Esophagus muscularis mucosa (tissue), 4 donors: Measurements from ENCODE around the gene AFF3. TPM values are rescaled to one million over a fixed set of nuclear protein-coding genes. Genes with fewer than 3 reads are reported as not detected.

ENCODE experiments used
- DNase-seq: peaks from one replicate; pipeline ENCODE4 v3.0.0-alpha.2; 2017; ENCODE audit errors: extremely low spot score
- H3K27ac ChIP-seq, 4 donors: fragments of 200-600 bp; sonication (generic); replicated peaks in 1 of 4; 1 replicate in 3 of 4; 2 replicates in 1 of 4; pipeline ENCODE4 v1.5.1; 2016 to 2019; ENCODE audit warnings: mild to moderate bottlenecking in 1 of 4
- H3K27me3 ChIP-seq, 4 donors: fragments of 200-600 bp; sonication (generic); one replicate each; pipeline versions ENCODE4 v1.5.1 to v1.6.0; 2016 to 2019
- H3K36me3 ChIP-seq, 4 donors: fragments of 200-600 bp; sonication (generic); one replicate each; pipeline ENCODE4 v1.5.1; 2016 to 2019
- H3K4me1 ChIP-seq, 4 donors: fragments of 200-600 bp; sonication (generic); one replicate each; pipeline ENCODE4 v1.5.1; 2016 to 2019
- H3K4me3 ChIP-seq, 4 donors: fragments of 200-600 bp; sonication (generic); 1 replicate in 2 of 4; 2 replicates in 2 of 4; pipeline ENCODE4 v1.5.1; 2016 to 2019; ENCODE audit warnings: mild to moderate bottlenecking in 4 of 4, moderate library complexity in 1 of 4
- H3K9me3 ChIP-seq, 4 donors: fragments of 200-600 bp; sonication (generic); 1 replicate in 3 of 4; 2 replicates in 1 of 4; pipeline ENCODE4 v1.5.1; 2016 to 2019
- EP300 ChIP-seq: sonication (generic); formaldehyde crosslinking; IDR thresholded peaks from one replicate; pipeline ENCODE4 v1.6.1; 2017; ENCODE audit warnings: antibody characterized with exemption
- POLR2A ChIP-seq: fragments of 450-650 bp; IDR thresholded peaks from one replicate; pipeline ENCODE4 v1.6.1; 2017; ENCODE audit warnings: antibody characterized with exemption, moderate library complexity, mild to moderate bottlenecking, low read depth
- POLR2AphosphoS5 ChIP-seq, 2 donors: sonication (generic); formaldehyde crosslinking; IDR thresholded peaks; one replicate each; pipeline ENCODE4 v1.6.1; 2017; ENCODE audit warnings: antibody characterized with exemption in 2 of 2
- WGBS: methylation state at CpG from one replicate; pipeline ENCODE4 v1.1.5; 2018; 5-methylcytosine and 5-hydroxymethylcytosine counted together
- intact Hi-C: fragments of 100-400 bp; cut with DNase I; formaldehyde crosslinking; loops from one replicate; pipeline ENCODE4 v1.15.1; 2023
- total RNA-seq, 4 donors: library from RNA; depleted of rRNA; stranded (reverse); fragments of >200 nt; gene quantifications; one replicate each; pipeline versions ENCODE4 v1.1.0 to v1.2.1, GENCODE V29; 2016
- TF ChIP-seq, protein P1 (sequence below), 3 experiments: fragments of 200-600 bp in 2 of 3; fragments of 450-650 bp in 1 of 3; sonication (generic) in 2 of 3; IDR thresholded peaks; one replicate each; pipeline ENCODE4 v1.5.1; 2017 to 2019; ENCODE audit warnings: antibody characterized with exemption in 3 of 3, mild to moderate bottlenecking in 2 of 3, moderate library complexity in 1 of 3

The AFF3 gene
- total RNA-seq, 4 donors from 2014 or later = 36.4 to 99.5 (median 56.9) TPM

DNA sequence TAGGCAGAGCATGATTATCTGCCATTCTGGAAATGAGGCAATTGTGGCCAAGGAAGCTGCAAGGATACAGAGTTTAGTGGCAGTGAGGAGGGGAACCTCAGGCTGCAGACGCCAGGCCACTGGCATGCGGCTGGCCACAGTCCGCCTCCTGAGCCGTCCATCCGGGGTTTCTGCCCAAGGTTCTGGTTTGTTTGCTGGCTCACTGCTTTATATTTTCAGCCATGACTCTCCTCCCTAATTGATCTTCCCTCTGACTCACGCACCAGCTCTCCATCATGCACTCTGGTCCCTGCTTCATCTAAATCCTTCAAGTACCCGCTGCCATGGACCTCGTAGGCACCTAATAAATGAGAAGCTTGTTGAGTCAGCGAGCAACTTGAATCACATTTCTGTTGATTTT is 544.8 kb downstream of the AFF3 start:
- intact Hi-C loops = no loop called here
- Histone ChIP-seq H3K4me1 (no peaks in the 10 kb centered on the region), H3K27me3 (no peaks in the 10 kb centered on the region), H3K4me3 (no peak overlapping the region), H3K27ac (no peak overlapping the region), H3K36me3 (peaks cover 0 to 25% (median 9%) of the 10 kb centered on the region in 4 donors), H3K9me3 (no peaks in the 10 kb centered on the region)
- no peak for DNase-seq
- 86% methylated on average over 9 of the region's 9 CpGs for WGBS
- TF ChIP-seq POLR2A = no peak
- no peak for TF ChIP-seq POLR2AphosphoS5 (IDR thresholded peaks at IDR 0.05)
- TF ChIP-seq EP300 = no peak
- TF ChIP-seq, protein P1, sequence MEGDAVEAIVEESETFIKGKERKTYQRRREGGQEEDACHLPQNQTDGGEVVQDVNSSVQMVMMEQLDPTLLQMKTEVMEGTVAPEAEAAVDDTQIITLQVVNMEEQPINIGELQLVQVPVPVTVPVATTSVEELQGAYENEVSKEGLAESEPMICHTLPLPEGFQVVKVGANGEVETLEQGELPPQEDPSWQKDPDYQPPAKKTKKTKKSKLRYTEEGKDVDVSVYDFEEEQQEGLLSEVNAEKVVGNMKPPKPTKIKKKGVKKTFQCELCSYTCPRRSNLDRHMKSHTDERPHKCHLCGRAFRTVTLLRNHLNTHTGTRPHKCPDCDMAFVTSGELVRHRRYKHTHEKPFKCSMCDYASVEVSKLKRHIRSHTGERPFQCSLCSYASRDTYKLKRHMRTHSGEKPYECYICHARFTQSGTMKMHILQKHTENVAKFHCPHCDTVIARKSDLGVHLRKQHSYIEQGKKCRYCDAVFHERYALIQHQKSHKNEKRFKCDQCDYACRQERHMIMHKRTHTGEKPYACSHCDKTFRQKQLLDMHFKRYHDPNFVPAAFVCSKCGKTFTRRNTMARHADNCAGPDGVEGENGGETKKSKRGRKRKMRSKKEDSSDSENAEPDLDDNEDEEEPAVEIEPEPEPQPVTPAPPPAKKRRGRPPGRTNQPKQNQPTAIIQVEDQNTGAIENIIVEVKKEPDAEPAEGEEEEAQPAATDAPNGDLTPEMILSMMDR (IDR thresholded peaks at IDR 0.05) = no peak

DNA sequence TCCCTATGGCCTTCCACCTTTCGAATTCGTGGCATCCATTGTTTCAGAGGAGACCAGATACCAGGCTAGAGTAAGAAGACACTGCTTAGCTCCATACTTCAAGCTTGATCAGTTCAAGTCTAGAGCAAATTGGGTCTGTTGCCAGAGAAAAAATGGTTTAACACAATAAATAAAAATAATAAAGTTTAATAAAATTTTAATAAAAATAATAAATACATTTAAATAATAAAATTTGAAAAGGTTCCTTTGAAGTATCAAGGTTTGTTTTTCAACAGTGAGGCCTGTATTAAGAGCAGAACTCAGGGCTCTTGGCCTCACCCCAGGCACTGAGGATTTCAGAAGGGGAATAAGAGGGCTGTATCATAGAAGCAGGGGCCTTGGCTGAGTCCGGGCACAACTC is 547.0 kb downstream of the AFF3 start:
- no peaks in the 10 kb centered on the region for H3K9me3 ChIP-seq
- intact Hi-C loops = no loop called here
- H3K27ac ChIP-seq = no peak overlapping the region

DNA sequence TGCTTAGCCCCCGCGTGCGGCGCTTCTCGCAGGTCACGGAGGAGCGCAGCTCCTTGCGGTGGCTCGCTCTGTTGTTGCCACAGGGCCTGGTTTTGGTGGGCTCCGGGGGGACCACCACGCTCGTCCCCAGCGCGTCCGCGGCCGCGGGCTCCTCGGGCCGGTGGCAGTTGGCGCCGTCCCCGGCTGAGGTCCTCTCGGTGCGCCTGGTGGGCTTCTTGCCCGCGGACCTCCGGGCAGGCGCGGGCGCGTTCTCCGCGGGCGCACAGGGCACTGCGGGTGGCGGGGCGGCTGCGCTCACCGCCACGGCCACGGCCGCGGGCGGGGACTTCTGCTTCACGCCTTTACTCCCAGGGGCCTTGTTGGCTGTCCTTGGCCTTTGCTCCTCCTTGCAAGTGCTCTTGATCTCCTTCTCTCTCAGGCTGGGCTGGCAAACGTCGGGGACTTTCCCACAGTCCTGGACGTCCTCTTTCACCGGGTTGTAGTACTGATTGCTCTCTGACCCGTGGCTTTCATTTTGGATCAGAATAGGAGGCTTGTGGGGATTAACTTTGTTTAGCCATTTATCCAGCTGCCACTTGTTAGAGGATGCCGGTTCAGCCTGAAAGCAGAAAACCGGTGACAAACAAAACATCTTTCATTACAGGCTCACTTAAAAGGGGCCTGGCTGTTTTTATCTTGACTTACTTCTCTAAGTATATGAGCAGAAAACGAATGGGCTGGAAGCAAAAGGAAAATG is 548.5 kb downstream of the AFF3 start:
- Histone ChIP-seq H3K4me1 (no peaks in the 10 kb centered on the region), H3K36me3 (peaks cover 0 to 22% (median 10%) of the 10 kb centered on the region in 4 donors), H3K27me3 (no peaks in the 10 kb centered on the region), H3K9me3 (no peaks in the 10 kb centered on the region), H3K27ac (no peak overlapping the region), H3K4me3 (no peak overlapping the region)
- intact Hi-C loops = no loop called here
- TF ChIP-seq POLR2A (no peak), EP300 (no peak), POLR2AphosphoS5 (IDR thresholded peaks at IDR 0.05) (no peak)
- TF ChIP-seq, protein P1 (IDR thresholded peaks at IDR 0.05) = no peak
- no peak for DNase-seq
- 76% methylated on average over 22 of the region's 54 CpGs for WGBS

More for the DNA sequence above, 547.0 kb downstream of the AFF3 start:
- H3K27me3 ChIP-seq = no peaks in the 10 kb centered on the region
- no peak overlapping the region for H3K4me3 ChIP-seq
- no peak for DNase-seq
- TF ChIP-seq EP300 (no peak), POLR2A (no peak), POLR2AphosphoS5 (IDR thresholded peaks at IDR 0.05) (no peak)
- TF ChIP-seq, protein P1 (IDR thresholded peaks at IDR 0.05) = no peak
- H3K4me1 ChIP-seq = no peaks in the 10 kb centered on the region
- peaks cover 0 to 28% (median 10%) of the 10 kb centered on the region in 4 donors for H3K36me3 ChIP-seq
- WGBS = 94% methylated on average over 3 of the region's 3 CpGs

DNA sequence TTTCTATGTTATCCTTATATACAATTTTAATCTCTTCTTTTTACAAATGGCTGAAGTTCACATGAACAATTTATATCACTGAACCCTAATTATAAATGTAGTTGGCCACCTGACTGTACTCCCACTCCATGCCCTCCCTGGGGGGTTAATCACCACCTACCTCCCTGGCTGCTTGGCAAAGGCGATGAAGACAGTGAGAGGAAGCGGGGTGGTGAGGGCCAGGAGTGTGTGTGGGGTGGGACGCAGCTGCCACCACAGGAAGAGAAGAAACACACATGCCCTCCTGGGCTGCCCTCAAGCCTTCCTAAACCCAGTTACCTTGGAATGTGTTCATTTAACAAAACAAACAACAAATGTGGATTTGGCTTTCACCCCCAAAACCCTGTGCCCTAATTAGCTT is 565.6 kb downstream of the AFF3 start:
- DNase-seq = no peak
- intact Hi-C loops = no loop called here
- Histone ChIP-seq H3K9me3 (no peaks in the 10 kb centered on the region), H3K4me3 (no peak overlapping the region), H3K27me3 (no peaks in the 10 kb centered on the region), H3K36me3 (peaks cover 0 to 43% (median 11%) of the 10 kb centered on the region in 4 donors), H3K27ac (no peak overlapping the region), H3K4me1 (peaks cover 0 to 15% (median 11%) of the 10 kb centered on the region in 4 donors)
- TF ChIP-seq POLR2A (no peak), POLR2AphosphoS5 (IDR thresholded peaks at IDR 0.05) (no peak), EP300 (no peak)
- TF ChIP-seq, protein P1 (IDR thresholded peaks at IDR 0.05) = no peak
- WGBS = 86% methylated on average over 3 of the region's 3 CpGs
